Erythroblast (primary cell): ENCODE results near the gene GFI1B.

Experiments used
- DNase-seq, 2 experiments: peaks; one replicate each; lab custom pipeline; 2025; lab: John Stamatoyannopoulos, UW
- GATA1 ChIP-seq: IDR thresholded peaks from 2 replicates; pipeline ENCODE4 v1.6.1; 2011; ENCODE audit warnings: low read depth, mild to moderate bottlenecking, control low read depth, low read length, moderate library complexity
- POLR2A ChIP-seq: IDR thresholded peaks from 2 replicates; pipeline ENCODE4 v1.6.1; 2011; ENCODE audit warnings: mild to moderate bottlenecking, low read length

Gene GFI1B

GRCh38 chr9:132978451-132979131, at the start of gene GFI1B:
GFI1B (plus strand) TSS chr9:132978694; CDS start chr9:132986679, 7,985 bp downstream.
- peak; percentile 84 to 90 for DNase-seq
- TF ChIP-seq POLR2A (peak; percentile 96), GATA1 (no peak)

DNA sequence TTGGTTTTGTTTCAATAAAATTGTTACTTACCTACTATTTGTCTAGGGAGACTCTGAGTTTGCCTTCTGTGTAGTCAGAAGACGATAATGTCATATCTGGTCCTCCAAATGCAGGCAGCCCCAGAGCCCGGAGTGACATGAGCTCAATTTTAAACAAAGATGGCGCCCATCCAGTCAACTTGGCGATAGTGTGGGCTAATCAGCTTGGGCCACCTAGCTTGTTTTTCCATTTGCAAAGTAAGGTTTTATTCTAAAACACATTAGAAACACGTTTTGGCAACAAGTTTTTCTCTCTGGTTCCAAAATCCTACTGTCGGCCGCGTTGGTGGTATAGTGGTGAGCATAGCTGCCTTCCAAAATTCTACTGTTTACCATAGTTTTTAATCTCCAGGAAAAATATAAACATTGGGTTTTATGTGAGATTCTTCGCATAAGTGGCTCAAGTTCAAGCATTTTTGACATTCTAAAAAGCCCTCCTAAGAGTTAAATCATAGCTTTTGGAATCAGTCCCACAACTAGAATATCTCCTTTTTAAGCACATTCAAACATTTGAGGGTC, 47.2 kb upstream of the GFI1B start:
- no peak for DNase-seq
- TF ChIP-seq GATA1 (no peak), POLR2A (no peak)

- DNase-seq, result no peak
- no peak for TF ChIP-seq POLR2A
- TF ChIP-seq GATA1, result no peak
Measured at GRCh38 chr9:132935026-132935425, 43.5 kb upstream of the GFI1B start.

DNA sequence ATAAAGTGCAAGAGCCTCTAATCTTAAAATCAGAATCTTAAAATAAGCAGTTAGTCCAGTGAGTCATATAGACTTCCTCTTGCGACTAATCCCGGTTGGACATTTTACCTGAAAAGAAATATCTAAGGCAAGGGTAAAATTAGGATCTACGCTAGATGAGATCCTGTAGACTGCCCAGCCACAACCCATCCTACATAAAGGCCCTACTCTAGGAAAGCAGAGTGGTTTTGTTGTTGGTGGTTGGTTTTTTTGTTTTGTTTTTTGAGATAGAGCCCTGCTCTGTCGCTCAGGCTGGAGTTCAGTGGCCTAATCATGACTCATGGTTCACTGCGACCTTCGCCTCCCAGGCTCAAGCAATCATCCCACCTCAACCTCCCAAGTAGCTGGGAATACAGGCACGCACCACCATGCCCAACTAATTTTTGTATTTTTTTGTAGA, 41.0 kb upstream of the GFI1B start:
- DNase-seq, result no peak
- TF ChIP-seq POLR2A (no peak), GATA1 (no peak)

DNA sequence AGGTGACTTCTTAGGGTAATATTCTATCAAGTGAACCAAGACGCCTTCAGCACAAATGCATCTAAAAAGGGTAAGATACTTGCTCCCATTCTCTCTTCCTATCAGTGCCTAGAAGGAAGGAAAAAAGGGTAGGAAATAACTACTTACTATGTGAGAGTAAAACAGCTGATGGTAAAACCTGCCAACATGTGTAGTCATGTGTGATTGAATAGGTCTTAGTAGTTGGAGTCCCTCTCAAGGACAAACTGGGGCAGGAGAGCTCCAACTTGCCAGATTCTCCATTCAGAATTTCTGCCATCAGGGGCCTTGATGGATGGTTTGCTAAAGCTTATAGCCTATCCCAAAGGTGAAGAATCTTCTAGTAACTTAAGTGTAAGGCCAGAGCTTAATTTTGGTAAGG, 39.3 kb upstream of the GFI1B start:
- DNase-seq, result no peak
- TF ChIP-seq GATA1, result no peak
- no peak for TF ChIP-seq POLR2A

- no peak for TF ChIP-seq POLR2A
- TF ChIP-seq GATA1, result no peak
- DNase-seq, result no peak
Measured at GRCh38 chr9:132942541-132943182, 35.8 kb upstream of the GFI1B start.

DNA sequence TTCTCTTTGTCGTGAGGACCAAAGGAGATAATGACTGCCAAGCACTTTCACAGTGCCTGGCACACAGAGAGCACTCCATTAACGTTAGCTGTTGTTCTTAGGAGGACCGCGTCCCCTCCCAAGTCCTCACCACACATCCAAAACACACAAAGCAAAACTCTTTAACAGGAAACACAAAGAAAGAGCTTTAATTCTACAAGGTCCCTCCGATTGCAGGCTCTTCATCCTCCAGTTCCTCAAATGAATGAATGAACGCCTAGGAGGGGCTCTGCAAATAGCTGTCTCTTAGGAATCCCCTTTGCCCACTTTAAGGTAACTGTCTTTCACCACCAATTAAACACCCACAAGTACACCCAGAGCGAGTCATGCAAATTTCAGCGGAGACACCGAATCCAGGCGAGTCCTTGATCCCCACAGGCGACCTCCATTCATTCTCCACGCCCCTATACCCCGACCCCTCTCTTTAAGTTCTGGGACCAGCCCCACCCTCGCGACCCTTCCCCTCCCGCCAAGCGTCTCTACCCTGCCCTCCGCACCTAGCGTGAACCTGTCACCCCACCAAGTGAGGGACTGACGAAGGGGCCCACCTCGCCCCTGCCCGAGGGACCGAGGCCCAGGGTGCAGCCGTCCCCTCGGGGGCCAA, 34.7 kb upstream of the GFI1B start:
- peak; percentile 53 to 54 for DNase-seq
- TF ChIP-seq POLR2A (no peak), GATA1 (no peak)

DNA sequence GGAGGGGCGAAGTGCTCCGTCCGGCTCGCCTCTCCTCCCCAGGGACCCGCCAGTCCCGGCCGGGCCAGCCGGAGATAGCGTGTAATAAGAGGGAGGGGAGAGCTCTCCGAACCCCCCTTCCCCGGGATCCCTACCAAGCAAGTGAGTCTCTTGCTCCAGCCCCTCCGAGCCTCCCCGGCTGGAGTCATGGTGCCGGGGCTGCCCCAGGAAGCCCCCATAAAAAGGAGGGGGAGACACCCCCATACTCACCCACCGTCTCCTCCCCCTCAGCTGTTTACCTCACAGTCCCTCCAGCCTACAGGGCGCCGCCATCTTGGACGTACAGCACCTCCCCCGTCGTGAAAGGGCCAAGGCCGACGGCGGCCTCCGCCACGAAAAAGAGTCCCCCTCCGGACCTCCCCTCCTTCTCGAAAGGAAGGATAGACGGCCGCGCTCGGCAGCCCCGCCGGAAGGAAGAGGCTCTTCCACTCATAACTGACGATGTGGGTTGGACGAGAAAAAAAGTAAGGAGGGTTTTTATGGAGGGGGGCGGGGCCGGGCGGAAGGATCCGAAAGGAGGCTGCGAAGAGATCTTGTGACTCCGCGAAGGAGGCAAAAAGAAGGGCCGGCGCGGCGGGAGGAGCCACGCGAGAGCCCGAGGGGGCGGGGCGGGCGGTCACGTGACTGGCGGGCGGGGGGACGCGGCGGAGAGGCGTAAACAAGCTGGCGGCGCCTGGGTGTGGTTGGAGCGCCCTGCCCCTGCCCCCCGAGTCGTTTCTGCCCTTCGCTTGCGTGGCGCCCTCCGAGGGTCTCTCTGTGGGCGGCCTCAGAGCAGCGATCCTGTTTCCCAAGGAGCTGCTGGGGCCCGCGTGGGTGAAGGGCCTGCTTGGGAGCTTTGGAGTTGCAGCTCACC, 34.0 kb upstream of the GFI1B start, which contains the start of gene TSC1:
TSS of gene TSC1 (minus strand) at position 323 of the 892 bp plus-strand sequence. CDS start 15,744 bp downstream, outside the sequence.
- TF ChIP-seq GATA1, result no peak
- peak; percentile 70 for TF ChIP-seq POLR2A
- DNase-seq, result peak; percentile 98

GRCh38 chr9:132945186-132946130, 33.0 kb upstream of the GFI1B start:
- DNase-seq, result no peak
- no peak for TF ChIP-seq GATA1

DNA sequence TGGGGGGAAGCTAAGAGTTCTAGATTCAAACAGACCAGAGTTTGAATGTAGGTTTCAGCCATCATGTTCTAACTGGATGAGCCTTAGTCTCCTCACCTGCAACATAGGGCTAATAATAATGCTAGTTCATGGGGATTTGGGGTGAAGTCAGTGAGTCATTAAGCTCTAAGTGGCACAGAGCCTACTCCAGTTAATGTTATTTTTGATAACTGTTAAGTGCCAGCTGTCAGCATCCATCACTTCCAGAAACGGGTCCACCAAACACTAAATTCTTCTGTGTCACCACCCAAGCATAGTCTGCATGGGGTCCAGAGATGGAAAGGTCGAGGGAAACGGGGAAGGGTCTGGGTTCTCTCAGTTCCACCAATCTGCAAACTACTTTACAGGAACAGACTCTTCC, 32.3 kb upstream of the GFI1B start:
- DNase-seq, result peak in 1 of 2 experiments; percentile 21
- no peak for TF ChIP-seq GATA1
- no peak for TF ChIP-seq POLR2A

GRCh38 chr9:132946631-132947295, 31.7 kb upstream of the GFI1B start:
- DNase-seq, result no peak

GRCh38 chr9:132947756-132948155, 30.7 kb upstream of the GFI1B start:
- TF ChIP-seq GATA1, result no peak
- TF ChIP-seq POLR2A, result no peak
- no peak for DNase-seq

More at GRCh38 chr9:132946631-132947295, 31.7 kb upstream of the GFI1B start:
- TF ChIP-seq POLR2A (no peak), GATA1 (no peak)

GRCh38 chr9:132948482-132949050, 29.9 kb upstream of the GFI1B start:
- TF ChIP-seq GATA1 (no peak), POLR2A (no peak)
- no peak for DNase-seq
